ENCODE data around the gene ZNF565.
"Not testable (repeated sequence)": the region's sequence is repeated elsewhere in the genome, so short reads cannot be mapped to it uniquely, and the experiment has no call there.

The ZNF565 gene

DNA sequence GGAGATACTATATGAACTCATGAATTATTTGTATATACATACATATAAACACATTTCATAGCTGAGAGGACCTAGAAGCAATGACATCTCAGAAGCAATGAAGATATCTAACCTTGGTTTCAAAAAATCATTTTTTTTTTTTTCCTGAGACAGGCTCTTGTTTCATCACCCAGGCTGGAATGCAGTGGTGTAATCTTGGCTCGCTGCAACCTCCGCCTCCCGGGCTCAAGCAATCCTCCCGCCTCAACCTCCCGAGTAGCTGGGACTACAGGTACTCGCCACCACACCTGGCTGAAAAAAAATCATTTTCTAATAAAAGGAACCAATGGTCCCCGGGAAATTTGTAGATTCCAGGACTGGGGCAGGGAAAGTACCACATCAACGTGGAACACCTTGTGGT lies 4.0 kb downstream of the ZNF565 start:
- no peak for DNase-seq (ENCODE audit: low spot score)

DNA sequence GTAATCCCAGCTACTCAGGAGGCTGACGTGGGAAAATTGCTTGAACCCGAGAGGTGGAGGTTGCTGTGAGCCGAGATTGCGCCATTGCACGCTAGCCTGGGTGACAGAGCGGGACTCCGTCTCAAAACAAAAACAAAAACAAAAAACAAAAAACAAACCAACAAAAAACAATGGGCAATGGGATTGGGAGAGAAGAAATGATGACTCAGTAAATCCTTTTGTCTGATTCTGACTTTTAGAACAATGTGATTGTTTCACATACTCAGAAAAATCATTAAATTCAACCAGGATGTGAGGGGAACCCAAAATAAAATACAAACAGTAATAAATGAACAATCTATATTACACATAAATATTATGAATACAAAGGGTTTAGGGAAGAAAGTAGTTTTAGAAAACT lies 5.1 kb downstream of the ZNF565 start:
- no peak for DNase-seq (ENCODE audit: low spot score)

DNA sequence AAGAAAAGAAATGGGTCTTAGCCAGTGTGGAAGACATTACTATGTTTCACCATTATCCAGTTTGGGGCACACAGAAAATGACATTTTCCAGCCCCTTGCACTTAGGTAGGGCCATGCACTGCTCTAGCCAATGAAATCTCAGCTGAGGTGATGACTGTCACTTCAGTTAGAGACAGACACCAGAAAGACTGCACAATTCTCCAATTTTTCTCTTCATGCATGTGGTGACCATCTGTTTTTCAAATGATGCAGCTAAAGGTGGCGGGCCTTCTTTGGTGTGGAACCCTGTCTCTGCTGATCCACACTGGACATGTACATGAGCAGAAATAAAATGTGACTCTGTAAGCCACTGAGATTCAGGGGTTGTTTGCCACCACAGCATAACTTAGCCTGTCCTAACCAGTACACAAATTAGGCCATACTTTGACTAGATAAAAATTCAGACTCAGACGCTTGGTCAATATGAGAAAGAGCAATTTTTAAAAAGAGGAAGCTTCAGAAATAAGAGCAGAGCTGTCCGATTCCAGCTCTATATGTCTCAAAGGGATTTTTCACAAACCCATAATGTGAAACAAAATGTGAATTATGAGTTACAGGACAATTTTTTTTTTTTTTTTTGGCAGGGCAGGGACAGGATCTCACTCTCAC lies 6.7 kb downstream of the ZNF565 start:
- no peak for DNase-seq (ENCODE audit: low spot score)

DNA sequence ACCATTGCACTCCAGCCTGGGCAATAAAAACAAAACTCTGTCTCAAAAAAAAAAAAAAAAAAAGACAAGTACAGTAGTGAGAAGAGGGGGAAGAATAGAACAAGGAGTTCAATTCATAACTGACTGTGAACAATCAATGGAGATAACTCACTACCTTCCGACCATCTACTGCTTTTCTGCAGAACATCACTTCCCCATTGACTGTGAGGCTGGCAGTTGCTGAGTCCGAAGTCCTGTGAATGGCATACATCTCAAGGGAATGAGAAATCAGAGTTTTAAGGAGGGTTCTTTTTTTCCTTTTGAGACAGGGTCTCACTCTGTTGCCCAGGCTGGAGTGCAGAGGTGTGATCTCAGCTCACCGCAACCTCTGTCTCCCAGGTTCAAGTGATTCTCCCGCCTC lies 11.2 kb downstream of the ZNF565 start:
- DNase-seq (ENCODE audit: low spot score), result no peak

DNA sequence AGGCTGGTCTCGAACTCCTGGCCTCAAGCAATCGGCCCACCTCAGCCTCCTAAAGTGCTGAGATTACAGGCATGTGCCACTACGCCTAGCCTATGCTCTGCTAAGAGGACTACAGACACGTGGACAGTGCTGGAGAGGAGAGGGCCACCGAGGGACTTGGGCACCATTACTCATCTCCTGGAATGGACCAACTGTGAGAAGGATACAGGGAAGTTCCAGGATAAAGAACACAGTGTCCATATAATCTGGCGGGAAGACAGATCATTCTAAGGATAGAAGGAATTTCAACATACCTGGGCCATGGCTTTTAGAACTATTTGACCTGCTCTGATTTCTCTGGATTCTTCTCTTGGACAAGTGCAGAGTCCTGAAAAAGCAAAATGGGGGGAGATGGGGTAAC lies 12.8 kb downstream of the ZNF565 start:
- no peak for DNase-seq (ENCODE audit: low spot score)

DNA sequence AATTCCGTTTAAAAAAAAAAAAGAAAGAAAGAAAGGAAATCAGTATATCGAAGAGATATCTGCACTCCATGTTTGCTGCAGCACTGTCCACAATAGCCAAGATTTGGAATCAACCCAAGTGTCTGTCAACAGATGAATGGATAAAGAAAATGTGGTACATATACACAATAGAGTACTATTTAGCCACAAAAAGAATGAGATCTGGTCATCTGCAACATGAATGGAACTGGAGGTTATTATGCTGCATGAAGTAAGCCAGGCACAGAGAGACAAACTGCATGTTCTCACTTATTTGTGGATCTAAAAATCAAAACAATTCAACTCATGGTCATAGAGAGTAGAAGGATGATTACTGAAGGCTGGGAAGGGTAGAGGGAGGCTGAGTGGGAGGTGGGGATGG lies 16.3 kb downstream of the ZNF565 start:
- no peak for DNase-seq (ENCODE audit: low spot score)

DNA sequence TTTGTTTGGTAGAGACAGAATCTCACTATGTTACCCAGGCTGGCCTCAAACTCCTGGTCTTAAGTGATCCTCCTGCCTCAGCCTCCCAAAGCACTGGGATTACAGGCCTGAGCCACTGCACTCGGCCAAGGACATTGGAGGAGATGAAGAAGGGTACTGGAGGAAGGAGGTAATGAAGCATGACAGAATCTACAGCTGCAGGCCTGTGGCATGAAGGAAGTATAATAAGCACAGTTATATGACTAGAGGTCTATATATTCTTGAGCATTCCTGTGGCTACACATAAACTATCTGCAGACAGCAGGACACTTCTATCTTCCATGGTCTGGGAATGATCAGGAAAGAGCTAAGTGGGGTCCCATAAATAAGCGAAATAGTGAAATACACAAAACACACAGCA lies 18.2 kb downstream of the ZNF565 start:
- no peak for DNase-seq (ENCODE audit: low spot score)

DNA sequence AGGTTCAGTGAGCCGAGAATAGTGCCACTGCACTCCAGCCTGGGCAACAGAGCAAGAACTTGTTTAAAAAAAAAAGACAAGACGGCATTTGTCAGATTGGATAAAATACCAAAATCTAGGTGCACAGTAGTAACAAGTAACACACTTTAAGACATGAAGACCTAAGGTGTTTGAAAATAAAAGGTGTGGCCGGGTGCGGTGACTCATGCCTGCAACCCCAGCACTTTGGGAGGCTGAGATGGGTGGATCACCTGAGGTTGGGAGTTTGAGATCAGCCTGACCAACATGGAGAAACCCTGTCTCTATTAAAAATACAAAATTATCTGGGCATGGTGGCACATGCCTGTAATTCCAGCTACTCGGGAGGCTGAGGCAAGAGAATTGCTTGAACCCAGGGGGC lies 27.7 kb downstream of the ZNF565 start:
- DNase-seq (ENCODE audit: low spot score), result not testable (repeated sequence)

DNA sequence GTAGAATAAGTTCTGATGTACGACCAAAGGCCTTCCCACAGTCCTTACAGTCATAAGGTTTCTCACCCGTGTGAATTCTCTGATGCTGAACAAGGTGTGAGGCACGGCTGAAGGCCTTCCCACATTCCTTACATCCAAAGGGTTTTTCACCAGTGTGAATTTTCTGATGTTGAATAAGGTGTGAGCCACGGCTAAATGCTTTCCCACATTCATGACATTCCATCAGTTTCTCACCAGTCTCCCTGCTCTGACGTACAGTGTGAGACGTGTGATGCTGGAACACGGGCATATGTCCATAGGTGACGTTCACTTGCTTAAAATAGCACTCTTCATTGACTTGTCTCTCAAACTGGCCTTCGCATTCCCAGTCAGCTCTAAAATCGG lies 31.2 kb downstream of the ZNF565 start:
- DNase-seq (ENCODE audit: low spot score), result peak; percentile 86

DNA sequence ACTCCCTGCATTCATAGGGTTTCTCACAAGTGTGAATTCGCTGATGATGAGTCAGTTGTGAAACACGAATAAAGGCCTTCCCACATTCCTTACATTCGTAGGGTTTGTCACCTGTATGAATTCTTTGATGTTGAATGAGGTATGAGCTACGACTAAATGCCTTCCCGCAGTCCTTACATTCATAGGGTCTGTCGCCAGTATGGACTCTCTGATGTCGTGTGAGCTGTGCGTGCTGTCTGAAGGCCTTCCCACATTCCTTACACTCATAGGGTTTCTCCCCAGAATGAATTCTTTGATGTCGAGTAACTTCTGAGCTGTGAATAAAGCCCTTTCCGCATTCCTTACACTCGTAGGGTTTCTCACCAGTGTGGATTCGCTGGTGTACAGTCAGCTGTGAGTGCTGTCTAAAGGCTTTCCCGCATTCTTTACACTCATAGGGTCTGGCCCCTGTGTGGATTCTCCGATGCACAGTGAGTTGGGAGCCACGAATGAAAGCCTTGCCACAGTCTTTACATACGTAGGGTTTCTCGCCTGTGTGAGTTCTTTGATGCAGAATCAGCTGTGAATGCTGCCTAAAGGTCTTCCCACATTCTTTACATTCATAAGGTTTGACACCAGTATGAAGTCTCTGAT lies 31.7 kb downstream of the ZNF565 start:
- peak; percentile 98 for DNase-seq (ENCODE audit: low spot score)

DNA sequence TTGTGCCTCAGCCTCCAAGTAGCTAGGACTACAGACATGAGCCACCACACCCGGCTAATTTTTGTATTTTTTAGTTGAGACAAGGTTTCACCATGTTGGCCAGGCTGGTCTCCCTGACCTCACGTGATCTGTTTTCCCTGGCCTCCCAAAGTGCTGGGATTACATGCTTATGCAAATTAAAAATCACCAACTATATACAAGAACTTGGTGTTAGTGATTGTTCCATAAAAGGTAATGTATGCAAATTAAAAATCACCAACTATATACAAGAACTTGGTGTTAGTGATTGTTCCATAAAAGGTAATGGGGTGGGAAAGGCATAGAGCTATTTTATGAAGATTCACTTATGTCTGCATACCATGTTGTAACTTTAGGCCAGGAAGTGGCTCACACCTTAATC lies 35.4 kb downstream of the ZNF565 start:
- not testable (repeated sequence) for DNase-seq (ENCODE audit: low spot score)

DNA sequence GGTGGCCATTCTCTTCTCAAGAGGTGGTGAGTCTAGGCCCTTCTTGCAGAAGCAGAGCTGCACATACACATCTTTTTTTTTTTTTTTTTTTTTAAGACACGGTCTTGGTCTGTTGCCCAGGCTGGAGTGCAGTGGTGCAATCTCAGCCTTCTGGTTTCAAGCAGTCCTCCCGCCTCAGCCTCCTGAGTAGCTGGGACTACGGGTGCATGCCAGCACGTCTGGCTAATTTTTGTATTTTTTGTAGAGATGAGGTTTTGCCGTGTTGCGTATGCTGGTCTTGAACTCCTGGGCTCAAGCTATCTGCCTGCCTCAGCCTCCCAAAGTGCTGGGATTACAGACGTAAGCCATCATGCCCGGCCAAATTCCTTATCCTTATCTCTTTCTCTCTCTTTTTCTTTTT lies 40.6 kb downstream of the ZNF565 start:
- not testable (repeated sequence) for DNase-seq (ENCODE audit: low spot score)

DNA sequence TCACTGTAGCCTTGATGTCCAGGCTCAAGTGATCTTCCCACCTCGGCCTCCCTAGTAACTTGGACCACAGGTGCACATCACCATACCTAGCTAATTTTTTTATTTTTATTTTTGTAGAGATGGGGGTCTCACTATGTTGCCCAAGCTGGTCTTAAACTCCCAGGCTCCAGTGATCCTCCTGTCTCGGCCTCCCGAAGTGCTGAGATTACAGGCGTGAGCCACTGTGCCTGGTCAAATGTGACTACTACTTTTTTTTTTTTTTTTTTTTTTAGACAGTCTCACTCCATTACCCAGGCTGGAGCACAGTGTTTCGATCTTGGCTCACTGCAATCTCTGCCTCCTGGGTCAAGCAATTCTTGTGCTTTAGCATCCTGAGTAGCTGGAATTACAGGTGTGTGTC lies 41.6 kb downstream of the ZNF565 start:
- DNase-seq (ENCODE audit: low spot score), result no peak

DNA sequence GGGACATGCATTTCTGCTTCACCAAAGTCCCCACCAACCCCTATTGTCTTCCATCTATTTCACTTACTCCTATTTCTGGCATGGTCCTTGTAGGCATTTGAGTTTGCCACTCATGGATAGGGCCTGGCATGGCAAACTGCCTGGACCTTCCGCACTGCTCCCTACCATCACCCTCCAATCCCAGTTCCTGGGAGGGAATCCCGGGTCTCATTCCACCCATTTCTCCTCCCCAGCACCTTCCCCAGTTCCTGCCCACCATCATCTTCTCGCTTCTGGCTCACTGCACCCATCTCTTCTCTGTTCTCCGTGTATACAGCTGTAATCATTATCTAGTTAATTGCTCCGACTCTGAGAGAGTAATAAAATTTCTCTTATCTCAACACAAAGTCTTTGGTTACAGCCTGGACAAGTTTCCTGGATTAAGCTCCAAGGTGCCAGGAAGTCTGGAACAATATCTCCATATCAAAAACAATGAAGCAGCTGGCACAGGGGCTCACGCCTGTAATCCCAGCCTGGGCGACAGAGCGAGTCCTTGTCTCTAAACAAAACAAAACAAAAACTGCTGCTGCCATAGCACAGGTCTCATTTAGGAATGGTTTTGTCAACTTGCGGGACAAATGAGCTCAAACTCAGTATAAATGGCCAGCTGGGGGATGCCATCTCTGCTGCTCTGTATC lies 45.2 kb downstream of the ZNF565 start:
- no peak for DNase-seq (ENCODE audit: low spot score)

DNA sequence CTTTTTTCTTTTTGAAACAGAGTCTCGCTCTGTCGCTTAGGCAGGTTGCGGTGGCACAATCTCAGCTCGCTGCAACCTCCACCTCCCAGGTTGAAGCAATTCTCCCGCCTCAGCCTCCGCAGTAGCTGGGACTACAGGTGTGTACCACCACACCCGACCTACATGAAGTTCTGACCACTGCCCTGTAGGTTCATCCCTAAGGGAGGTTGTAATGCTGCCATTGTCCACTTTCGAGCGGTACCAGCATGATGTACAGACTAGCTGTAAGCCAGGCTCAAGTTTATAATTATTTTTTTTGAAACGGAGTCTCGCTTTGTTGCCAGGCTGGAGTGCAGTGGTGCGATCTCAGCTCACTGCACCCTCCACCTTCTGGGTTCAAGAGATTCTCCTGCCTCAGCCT lies 50.7 kb downstream of the ZNF565 start:
- no peak for DNase-seq (ENCODE audit: low spot score)

DNA sequence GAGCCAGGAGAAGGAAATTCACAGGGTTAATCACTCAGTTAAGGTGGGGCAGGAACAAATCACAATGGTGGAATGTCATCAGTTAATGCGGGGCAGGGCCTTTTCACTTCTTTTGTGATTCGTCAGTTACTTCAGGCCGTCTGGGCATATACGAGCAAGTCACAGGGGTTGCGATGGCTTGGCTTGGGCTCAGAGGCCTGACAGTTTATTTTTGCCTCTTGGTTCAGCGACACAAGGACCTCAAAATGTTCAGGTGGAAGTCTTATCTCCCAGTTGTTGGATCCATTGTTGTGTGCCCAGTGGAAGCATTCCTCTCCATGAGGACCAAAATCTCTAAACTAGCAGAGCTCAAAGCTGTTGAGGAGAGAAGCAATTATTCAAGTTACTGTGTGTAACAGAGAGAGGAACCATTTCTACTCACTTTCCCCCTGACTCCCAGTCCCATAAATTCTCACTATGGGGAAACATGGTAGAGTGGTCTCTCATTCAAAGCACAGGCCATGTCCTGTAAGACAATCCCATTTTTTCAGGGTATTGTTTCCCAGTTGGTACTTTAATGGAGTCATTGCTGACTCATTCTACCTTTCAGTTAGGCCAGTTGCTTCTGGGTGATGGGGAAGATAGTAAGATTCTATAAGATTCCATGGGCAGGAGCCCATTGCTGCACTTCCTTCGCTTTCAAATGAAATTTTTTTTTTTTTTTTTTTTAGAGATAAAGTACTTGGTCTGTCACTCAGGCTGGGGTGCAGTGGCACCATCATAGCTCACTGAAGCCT lies 53.5 kb downstream of the ZNF565 start:
- DNase-seq (ENCODE audit: low spot score), result no peak

DNA sequence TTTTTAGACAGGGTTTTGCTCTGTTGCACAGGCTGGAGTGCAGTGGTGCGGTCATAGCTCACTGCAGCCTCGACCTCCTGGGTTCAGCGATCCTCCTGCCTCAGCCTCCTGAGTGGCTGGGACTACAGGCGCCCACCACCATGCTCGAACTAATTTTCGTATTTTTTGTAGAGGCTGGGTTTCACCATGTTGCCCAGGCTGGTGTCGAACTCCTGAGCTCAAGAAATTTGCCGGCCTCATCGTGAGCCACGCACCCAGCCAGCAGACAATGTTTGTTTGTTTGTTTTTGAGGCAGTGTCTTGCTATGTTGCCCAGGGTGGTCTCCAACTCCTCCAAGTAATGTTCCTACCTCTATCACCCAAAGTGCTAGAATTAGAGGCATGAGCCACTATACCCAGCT lies 61.3 kb downstream of the ZNF565 start:
- DNase-seq (ENCODE audit: low spot score), result no peak

DNA sequence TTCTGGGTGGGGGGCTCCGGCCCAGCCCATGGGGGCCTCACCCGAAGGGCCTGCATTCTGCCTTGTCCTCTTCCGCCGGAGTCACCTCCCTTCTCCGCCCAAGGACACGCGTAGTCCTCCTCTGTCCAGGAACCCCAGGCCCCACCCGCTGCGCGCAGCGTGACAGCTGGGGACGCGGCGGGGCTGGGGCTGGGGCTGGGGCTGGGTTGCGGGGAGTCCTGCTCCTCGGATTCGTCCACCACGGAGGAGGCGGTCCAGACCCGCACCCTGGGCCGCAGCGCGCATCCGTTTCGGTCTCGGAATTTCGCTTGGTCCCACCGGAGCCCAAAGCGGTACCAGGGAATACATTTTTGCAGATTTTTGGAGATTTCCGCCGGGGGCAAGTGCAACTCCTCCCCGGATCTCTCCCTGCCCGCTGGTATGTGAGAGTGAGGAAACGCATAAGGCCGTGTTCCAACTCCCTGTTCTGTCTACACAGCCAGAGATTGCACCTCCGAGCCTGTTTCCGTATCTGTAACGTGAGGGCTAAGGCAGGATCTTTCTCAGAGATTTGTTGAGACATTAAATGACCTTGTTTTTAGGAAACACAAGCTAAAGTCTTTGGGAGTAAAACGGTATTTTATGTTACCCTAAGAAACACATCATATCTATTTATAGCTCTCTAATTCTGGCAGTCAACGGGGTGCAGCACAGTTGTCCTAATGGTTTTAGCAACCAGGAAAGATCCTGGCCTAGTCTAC lies 61.9 kb downstream of the ZNF565 start, which contains the start of gene COX7A1:
Gene COX7A1 (minus strand): TSS at position 96 of the 740 bp plus-strand sequence. CDS start 40 bp downstream, at position 56.
- no peak for DNase-seq (ENCODE audit: low spot score)

DNA sequence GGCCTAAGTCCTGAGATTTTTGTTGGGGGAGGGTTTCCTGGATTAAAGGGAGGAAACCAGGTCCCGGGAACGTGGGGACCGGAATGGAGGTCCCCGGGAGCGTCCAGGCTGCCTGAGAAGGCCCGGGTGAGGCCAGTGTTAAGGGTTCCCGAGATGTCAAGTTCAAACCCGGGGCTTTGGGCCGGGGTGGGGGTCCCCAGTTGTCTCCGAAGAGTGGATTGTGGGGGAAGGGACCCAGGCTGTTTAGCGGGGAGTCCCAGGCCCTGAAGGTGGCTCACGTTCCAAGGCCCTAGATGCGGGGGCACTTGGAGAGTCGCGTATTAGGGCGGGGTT lies 62.5 kb downstream of the ZNF565 start:
- DNase-seq (ENCODE audit: low spot score), result no peak

DNA sequence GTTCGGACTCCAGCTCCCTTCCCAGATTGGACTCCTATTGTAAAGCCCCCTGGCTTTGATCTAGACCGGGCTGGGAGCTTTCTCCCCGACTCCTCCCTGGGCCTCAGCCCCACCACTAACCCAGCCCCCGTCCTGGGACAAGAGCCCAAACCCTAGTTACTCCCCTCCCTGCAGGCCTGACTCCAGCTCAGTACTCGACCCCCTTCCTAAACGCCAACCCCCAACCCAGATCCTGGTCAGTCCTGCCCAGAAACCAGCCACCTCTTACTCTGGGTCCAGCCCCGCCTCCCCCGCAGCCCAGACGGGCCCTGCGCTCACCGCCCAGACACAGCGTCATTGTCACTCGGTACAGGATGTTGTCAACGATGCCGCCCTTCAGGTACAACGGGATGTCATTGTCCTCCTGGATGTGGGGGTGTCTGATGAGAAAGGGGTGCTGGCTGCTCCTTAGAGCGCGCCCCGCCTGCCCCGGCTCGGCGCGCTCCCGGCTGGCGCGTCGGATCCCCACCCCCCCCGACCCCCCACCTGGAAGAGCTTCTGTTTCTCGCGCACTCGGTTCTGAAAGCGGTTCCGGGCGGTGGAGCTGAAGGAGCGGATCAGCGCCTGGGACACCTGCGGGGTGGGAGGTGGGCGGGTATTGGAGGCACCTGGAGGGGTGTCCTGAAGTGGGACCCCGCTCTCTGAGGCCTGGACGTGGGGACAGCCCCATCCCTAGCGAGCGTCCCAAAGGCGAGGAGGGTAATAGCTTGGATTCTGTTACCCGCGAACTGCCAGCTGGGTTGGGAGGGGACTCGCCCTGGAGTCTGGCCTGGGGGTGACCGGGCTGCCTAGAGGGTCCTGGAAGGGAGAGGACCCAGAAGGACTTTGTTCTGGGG lies 63.1 kb downstream of the ZNF565 start:
- no peak for DNase-seq (ENCODE audit: low spot score)

DNA sequence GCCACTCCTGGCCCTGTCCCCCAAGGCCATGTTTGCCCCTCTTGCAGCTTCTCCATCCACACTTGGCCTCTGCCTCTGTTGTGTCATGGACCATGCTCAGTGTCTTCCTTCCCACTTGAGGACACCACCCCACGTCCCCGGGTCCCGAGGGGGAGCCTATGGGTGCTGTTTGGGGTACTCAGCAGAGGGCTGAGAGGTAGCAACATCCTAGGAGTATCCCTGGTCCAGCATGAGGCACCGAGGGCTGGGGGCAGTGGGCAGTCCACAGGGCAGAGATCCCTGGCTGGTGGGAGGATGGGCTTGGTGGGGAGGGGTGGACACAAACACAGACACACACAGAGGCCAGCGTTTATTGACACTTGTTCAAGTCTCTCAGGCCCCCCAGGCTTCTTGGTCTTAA lies 63.9 kb downstream of the ZNF565 start:
- DNase-seq (ENCODE audit: low spot score), result no peak
